HG02610 (cell line): ENCODE measurements around the gene CAPN9.
"Not testable (repeated sequence)": the region's sequence is repeated elsewhere in the genome, so short reads cannot be mapped to it uniquely, and the experiment has no call there.

ENCODE experiments used
- ATAC-seq: cut with Tn5 transposase; IDR thresholded peaks from one replicate; pipeline ENCODE4 v1.9.1; 2021; ENCODE audit warnings: mild to moderate bottlenecking, moderate library complexity; ENCODE audit not compliant: unreplicated experiment

The CAPN9 gene

DNA sequence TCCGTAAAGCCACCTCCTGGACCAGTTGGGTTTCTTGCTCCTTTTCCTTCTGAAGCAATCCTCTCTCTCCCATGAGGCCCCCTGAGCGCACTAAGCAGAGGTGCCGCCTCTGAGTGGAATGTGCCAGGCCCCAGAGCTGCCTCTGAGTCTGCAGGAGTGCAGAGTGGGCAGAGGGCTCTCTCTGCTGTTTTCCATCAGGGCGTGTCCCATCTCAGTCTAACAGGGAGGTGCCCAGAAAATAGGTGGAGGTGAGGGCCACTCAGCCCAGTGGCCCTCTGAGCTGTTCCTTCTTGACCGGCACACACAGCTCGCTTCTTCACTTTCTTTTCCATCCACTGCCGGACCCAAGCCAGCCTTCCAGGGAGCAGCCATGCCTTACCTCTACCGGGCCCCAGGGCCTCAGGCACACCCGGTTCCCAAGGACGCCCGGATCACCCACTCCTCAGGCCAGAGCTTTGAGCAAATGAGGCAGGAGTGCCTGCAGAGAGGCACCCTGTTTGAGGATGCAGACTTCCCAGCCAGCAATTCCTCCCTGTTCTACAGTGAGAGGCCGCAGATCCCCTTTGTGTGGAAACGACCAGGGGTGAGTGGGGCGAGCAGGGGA, at the start of gene CAPN9:
Gene CAPN9, plus strand, starts transcription at position 262 of the 604 bp plus-strand sequence. Its CDS starts 109 bp downstream, at position 371.
- no peak for ATAC-seq

GRCh38 chr1:230698130-230698529, 49.1 kb upstream of the CAPN9 start:
- no peak for ATAC-seq

- not testable (repeated sequence) for ATAC-seq
Observed at GRCh38 chr1:230698964-230699363, 48.2 kb upstream of the CAPN9 start.

- no peak for ATAC-seq
Observed at GRCh38 chr1:230699716-230700115, 47.5 kb upstream of the CAPN9 start.

DNA sequence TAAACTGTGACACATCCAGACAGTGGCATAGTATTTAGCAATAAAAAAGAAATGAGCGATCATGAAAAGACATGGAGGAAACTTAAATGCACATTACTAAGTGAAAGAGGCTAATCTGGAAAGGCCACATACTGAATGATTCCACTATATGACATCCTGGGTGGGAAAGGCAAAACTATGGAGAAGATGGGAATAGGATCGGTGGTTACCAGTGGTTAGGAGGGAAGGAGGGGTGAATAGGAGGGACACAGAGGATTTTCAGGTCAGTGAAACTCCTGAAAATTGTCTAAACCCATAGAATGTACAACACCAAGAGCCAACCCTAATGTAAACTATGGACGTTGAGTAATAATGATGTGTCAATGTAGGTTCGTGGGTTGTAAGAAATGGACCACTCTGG, 47.1 kb upstream of the CAPN9 start:
- ATAC-seq, result no peak

DNA sequence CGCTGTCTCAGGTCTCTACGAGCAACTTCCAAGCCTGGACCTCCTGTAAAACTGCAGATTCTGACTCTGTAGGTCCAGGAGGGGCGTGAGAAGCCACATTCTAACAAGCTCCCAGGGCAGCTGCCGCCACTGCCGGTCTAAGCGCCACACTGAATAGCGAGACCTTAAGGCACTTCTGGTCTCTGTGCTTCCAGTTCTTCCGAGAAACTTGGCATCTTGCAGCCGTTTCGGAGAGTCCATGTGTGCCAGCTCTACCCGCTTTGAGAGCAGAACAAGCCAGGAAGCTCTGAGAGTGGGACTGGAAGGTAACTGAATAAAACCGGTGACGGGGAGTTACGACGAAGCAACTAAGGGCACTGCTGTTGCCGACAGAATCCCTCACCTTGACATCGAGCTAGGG, 45.8 kb upstream of the CAPN9 start:
- no peak for ATAC-seq

DNA sequence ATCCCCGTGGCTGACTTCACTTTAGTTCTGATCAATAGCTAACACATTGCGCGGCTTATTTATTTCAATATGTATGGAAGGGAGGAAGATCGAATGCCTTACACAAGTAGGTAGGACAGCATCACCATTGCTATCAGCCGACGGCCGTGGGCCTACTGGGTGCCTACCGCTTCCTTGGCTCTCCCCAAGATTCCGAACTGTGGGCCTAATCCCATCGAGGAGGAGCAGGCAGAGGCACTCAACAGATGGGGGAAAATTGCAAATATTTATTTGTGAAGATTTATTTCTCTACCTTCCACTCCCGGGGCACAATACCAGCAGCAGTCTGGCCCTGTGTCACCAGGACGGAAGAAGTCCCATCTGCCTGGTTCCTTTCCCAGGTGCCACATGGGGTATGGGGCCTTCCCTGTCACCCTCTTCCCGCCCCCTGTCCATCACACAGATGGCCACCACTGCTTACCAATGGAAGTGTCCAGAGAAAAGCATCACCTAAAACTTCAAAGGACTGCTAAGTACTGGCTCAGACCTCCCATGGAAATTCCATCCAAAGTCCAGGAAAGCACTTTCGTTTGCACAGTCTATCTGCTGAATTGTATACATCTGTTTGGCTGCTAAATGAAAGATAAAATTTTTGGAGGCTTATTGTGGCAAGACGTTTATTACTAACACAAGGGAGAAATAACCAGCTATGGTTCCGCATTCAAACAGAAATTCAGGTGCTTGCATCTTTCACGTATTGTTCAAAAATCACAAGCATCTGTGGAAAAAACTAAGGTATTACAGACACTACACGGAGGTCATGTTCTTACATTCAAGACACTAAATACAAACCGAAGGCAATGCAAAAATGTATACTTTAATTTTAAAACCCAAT, 45.1 kb upstream of the CAPN9 start:
- no peak for ATAC-seq

- no peak for ATAC-seq
Observed at GRCh38 chr1:230702934-230703678, 44.1 kb upstream of the CAPN9 start.

DNA sequence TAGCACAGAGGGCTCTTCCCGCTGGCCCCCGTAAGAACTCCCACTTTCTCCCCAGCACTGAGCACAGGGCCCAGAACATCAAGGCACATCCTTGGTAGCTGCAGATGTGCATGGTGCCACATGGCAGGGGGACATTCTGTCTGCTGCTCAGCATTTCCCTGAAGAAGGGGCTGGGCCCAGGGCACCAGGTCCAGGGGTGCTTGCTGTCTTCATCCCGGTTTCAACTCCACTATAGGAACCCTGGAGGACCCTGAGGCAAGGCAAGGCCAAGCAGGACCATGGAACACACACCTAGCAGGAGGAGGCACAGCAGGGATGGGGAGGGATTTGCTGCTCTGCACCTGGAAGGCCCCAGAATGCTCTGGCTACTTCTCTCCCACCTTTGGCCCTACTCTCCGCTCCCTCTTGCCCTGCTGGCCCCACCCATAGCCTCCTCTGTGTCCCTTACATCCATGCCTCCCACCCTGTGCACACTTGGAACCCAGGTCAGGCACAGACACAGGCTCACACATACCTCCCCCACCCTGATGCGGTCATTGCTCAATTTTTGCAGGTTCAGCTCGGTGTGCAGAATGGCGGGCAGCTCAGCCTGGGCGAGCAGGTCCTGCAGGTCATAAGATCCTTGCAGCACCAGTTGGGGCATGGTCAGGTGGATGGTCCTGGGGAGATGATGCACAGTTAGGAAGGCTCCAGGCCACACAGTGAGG, 43.4 kb upstream of the CAPN9 start:
- ATAC-seq, result no peak

GRCh38 chr1:230704830-230705229, 42.4 kb upstream of the CAPN9 start:
- ATAC-seq, result no peak

- no peak for ATAC-seq
Observed at GRCh38 chr1:230705289-230706019, 41.7 kb upstream of the CAPN9 start.

DNA sequence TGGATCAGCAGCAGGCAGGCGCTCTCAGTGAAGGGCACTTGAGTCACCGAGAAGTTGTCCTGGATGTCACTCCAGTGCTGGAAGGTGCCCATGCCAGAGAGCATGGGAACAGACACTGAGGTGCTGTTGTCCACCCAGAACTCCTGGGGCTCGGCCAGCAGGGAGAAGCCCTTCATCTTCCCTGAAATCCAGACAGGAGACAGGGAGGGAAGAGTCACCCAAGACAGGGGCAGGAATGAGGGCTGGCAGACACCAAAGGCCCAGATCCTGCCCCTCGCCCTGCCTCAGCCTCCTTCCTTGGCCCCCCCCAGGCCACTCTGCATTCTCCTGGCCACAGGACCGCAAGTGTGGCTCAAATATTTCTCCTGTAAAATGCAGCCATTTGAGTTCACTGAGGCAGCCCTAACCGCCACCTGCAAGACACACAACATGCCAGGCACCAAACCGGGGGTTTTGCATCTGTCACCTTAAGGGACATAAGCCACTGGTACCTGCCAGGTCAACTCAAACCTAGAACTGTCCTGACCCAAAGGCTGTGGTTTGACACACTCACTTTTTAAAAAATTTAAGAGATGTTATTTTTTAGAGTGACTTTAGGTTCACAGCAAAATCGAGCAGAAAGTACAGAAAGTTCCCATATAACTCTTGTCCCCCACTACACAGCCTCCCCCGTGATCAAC, 41.0 kb upstream of the CAPN9 start:
- ATAC-seq, result no peak

DNA sequence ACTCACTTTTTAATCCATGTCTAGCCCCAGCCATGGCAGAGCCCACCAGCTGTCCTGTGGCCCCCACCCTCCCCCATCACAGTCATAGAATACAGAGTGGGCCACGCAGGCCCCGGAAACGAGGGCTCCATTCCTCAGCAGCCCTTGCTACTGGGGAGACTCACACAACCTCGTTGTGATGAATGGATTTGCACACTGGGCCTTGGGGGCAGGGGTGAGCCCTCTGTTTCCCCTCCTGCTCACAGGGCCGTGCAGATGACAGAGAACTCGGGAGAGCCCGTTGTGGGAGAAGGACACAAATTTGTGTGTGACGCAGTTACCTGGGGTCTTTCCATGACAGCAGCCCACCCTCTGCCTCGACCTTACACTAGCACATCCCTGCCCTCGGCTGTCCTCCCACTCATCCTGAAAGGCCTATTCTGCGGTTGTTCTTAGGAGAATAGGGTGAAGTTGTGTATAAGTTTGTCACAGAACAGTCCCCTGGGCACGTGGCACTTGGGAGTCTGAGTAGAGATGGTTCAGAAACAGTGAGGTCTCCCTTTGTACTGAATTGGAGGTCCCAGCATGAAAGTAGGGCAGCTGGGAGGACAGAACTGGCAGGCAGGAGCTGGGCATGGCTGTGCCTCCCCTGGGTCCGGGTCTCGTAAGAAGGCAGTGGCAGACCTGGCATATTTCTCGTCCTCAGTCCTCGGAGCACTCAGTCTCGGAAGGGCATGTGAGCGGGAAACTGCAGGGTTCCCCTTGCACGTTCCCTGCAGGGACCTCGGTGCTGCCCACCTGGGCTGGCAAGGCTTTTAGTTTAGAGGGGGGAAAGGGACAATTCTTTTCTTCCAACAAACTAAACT, 40.1 kb upstream of the CAPN9 start:
- no peak for ATAC-seq

GRCh38 chr1:230707732-230708630, 39.2 kb upstream of the CAPN9 start:
- no peak for ATAC-seq

- no peak for ATAC-seq
Observed at GRCh38 chr1:230708631-230709580, 38.3 kb upstream of the CAPN9 start.

DNA sequence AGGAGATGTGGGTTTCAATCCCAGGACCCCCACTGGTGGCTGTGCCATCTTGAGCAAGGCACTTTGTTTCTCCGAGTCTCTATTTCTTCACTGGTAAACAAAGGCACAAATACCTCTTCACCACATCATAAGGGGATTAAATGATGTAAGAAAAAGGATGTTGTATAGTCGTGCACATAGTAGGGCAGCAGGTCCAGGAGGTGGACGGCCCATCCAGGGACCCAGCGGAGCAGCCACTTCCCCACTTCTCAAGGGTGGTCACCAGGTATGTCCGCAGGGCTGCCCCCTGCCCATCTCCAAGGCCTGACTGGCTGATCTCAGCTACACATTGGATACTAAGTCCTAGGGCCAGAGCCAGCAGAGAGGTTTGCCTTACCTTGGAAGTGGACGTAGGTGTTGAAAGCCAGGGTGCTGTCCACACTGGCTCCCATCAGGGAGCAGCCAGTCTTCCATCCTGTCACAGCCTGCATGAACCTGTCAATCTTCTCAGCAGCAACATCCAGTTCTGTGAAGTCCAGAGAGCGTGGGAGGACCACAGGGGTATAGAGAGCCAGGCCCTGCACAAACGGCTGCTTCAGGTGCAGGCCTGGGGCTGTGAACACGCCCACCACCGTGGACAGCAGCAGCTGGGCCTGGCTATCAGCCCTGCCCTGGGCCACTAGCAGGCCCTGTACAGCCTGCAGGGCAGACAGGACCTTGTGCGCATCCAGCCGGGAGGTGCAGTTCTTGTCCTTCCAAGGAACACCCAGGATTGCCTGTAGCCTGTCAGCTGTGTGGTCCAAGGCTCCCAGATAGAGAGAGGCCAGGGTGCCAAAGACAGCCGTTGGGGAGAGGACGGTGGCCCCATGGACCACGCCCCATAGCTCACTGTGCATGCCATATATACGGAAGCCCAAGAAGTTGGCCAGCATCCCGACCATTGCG, 37.3 kb upstream of the CAPN9 start:
- no peak for ATAC-seq
